A673 (cell line): Measurements from ENCODE around the gene TTLL10.

Experiments used
- CTCF ChIP-seq: fragments of 300-800, 200-600 bp; sonication (generic); conservative IDR thresholded peaks from 2 replicates; pipeline ENCODE4 v1.5.1; 2017; ENCODE audit warnings: low read depth, mild to moderate bottlenecking, antibody characterized with exemption, low read length, moderate library complexity, mixed read lengths
- EZH2 ChIP-seq: fragments of 200-600 bp; sonication (generic); IDR thresholded peaks from 2 replicates; pipeline ENCODE4 v1.6.1; 2017; ENCODE audit warnings: borderline replicate concordance, low read depth, mild to moderate bottlenecking, mixed read lengths, antibody characterized with exemption, low read length; ENCODE audit not compliant: poor library complexity, severe bottlenecking

DNA sequence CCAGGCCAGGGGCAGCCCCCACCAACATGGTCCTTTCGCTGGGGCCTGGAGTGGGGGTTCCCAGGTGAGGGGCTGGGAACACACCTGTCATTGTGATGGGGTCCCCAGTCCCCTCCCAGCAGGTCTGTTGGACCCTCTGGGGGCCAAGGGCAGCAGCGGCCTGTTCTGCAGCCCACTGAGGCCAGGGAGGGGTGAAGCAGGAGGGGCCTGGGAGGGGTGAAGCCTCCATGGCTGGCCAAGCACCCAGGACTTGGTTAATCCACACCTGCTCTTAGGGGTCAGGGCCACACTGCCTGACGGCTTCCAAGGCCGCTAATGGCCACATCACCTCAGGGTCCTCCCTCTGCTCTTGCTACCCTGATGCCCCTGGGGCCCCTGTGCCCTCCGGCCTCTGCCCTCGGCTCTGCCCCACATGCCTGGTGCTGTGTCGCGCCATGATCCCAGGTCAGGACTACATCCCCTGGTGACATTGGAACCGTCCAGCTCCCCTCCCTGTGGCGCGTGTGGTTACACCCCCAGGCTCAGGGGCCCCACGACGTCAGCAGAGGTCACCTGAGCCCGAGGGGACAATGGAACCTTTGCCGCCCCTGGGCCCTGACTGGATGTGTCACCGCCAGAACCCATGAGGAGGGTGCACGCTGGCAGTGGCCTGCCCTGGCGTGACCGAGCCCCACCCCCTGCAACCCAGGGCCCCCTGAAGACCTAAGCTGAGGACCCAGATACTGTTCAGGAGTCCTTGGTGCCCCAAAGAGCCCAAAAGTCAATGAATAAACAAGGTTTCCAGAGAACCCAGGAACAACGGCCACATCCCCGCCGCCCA lies 25.7 kb downstream of the TTLL10 start:
- TF ChIP-seq CTCF (no peak), EZH2 (no peak)
